Muscle layer of colon (tissue), 2 donors: ENCODE data around the gene PTGDR2.

Experiments
- H3K27ac ChIP-seq: one replicate; pipeline ENCODE4 v1.7.0; 2013; ENCODE audit warnings: low read depth, mild to moderate bottlenecking, low read length, moderate library complexity
- H3K27me3 ChIP-seq, 2 donors: one replicate each; pipeline ENCODE4 v1.7.0; 2013; ENCODE audit warnings: low read length in 2 of 2, mild to moderate bottlenecking in 2 of 2; ENCODE audit not compliant: insufficient read depth in 2 of 2, control insufficient read depth in 1 of 2
- H3K36me3 ChIP-seq: one replicate; pipeline ENCODE4 v1.7.0; 2013; ENCODE audit warnings: mild to moderate bottlenecking, low read length; ENCODE audit not compliant: insufficient read depth
- H3K4me1 ChIP-seq: one replicate; pipeline ENCODE4 v1.7.0; 2013; ENCODE audit warnings: mild to moderate bottlenecking, low read length; ENCODE audit not compliant: insufficient read depth
- H3K4me3 ChIP-seq, 2 donors: one replicate each; pipeline ENCODE4 v1.7.0; 2013; ENCODE audit warnings: low read length in 2 of 2, low read depth in 1 of 2, mild to moderate bottlenecking in 1 of 2, moderate library complexity in 1 of 2
- H3K9ac ChIP-seq: one replicate; pipeline ENCODE4 v1.7.0; 2013; ENCODE audit warnings: low read length
- H3K9me3 ChIP-seq: one replicate; pipeline ENCODE4 v1.7.0; 2013; ENCODE audit warnings: mild to moderate bottlenecking, low read length
- donor health status: abdominal sarcoma.
- donor health status: Adenocarcinoma of cecum.

The PTGDR2 gene

DNA sequence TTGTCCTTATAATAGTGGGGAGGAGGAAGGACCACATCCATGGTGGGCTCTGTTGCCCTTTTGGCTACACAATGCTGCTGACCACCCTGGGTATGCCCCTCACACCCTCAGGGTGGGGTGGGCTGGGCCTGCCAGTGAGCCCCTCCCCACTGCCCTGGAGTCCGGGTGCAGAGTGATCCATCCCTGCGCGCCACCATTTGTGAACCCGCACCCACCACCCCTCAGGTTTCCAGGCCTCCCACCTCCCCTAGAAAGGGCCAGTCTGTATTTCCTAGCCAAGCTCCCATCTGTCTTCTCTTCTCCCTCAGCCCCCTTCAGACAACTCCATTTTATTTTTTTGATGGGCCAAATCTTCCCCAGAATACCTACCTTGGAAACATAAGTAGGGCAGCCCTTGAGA is 45.6 kb downstream of the PTGDR2 start:
- H3K9me3 ChIP-seq = no peaks in the 10 kb centered on the region
- H3K36me3 ChIP-seq = no peaks in the 10 kb centered on the region
- H3K9ac ChIP-seq = no peak overlapping the region
- no peaks in the 10 kb centered on the region for H3K4me1 ChIP-seq
- no peak overlapping the region for H3K27ac ChIP-seq
- H3K4me3 ChIP-seq = no peak overlapping the region
- no peaks in the 10 kb centered on the region for H3K27me3 ChIP-seq

DNA sequence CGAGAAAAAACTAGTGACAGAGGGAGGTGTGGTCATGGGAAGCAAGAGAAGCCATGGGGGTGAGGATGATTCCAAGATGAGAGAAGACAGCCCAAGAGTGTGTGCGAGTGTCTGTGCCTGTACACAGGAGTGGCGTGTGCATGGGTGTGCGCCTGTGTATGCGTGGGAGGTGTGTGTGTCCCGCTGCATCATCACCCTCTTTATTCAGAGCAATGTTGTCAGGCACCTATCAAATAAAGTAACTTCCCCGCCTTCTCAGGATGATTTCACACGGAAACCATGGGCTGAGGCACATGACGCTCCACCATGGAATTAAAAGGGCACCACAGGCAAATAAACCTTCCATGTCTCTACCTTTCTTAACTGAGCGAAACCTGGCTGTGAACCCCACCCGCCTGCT is 46.1 kb downstream of the PTGDR2 start:
- H3K27me3 ChIP-seq = no peaks in the 10 kb centered on the region
- H3K27ac ChIP-seq = no peak overlapping the region
- H3K4me1 ChIP-seq = no peaks in the 10 kb centered on the region
- H3K9me3 ChIP-seq = no peaks in the 10 kb centered on the region
- no peaks in the 10 kb centered on the region for H3K36me3 ChIP-seq
- H3K4me3 ChIP-seq = no peak overlapping the region
- H3K9ac ChIP-seq = no peak overlapping the region

DNA sequence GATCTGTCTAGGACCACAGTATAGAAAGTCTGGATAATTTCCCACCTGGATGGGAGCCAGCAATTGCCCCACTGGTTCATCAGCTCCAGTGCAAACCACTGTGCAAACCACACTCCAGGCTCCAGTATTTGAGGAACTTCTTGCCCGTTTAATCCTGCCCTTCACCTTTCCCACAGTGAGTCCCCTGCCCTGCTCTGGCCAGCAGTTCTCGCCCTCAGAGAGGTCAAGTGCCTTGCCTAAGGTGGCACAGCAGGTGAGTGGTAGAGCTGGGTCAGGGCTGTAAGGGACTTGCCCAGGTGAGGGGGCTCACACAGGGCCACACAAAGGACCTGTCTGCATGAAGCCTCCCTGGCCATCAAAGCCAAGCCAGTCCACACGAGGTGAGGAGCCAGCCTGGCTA is 46.5 kb downstream of the PTGDR2 start:
- Histone ChIP-seq H3K9me3 (no peaks in the 10 kb centered on the region), H3K36me3 (no peaks in the 10 kb centered on the region), H3K27ac (no peak overlapping the region), H3K4me1 (no peaks in the 10 kb centered on the region), H3K4me3 (no peak overlapping the region), H3K9ac (no peak overlapping the region), H3K27me3 (no peaks in the 10 kb centered on the region)

DNA sequence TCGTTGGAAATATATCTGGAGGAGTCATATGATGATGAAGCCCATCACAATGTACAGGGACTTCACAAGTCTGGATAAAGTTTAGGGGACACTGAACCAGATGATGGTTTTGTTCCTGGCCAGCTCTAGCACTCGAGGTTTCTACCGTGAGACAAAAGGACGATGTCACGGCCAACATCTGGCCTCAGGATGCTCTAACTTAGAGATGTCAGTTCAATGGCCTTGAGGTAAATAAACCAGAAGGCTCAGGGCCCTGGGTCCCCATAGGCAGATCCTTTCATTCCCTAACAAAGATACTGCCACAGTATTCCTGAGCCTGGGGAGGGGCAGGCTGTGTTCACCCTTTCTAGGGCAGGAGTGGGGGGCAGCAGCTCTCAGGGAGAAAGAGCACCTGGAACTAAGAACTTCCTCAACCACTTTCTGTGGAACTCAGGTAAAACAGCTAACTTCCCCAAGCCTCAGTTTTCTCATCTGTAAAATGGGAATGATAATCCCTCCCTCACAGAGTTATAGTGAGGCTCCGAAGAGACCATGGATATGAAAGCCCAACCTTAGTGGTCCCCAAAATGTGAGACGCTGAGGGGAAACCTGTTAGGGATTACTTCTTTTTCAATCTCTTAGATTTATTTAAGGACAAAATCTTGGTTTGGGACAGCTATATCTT is 52.3 kb downstream of the PTGDR2 start:
- H3K4me1 ChIP-seq = no peaks in the 10 kb centered on the region
- H3K9ac ChIP-seq = no peak overlapping the region
- H3K27ac ChIP-seq = no peak overlapping the region
- H3K9me3 ChIP-seq = no peaks in the 10 kb centered on the region
- no peak overlapping the region for H3K4me3 ChIP-seq
- H3K36me3 ChIP-seq = no peaks in the 10 kb centered on the region
- H3K27me3 ChIP-seq = no peaks in the 10 kb centered on the region

DNA sequence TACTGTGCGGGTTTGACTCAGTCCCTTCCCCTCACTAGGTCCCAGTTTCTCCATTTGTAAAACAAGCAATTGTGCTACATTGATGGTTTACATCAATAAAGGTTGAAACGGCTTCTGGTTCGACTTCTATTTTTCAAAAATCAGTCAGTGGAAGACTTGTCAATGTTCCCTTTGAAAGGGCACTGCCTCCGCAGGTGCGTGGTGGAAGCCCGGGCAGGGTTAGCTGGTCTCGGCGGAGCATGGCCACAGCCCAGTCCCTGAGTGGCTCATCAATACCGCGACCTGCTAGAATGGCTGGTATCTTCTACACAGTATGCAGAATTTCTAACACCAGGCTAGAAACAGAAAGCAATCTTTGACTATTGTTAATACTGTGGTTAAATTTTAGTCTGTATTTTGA is 54.6 kb downstream of the PTGDR2 start:
- no peak overlapping the region for H3K27ac ChIP-seq
- H3K4me3 ChIP-seq = no peak overlapping the region
- H3K27me3 ChIP-seq = no peaks in the 10 kb centered on the region
- no peaks in the 10 kb centered on the region for H3K36me3 ChIP-seq
- H3K4me1 ChIP-seq = no peaks in the 10 kb centered on the region
- no peaks in the 10 kb centered on the region for H3K9me3 ChIP-seq
- no peak overlapping the region for H3K9ac ChIP-seq
